Thyroid gland (tissue), 4 donors: ENCODE measurements around the gene HEPACAM2.

Source experiments
- POLR2A ChIP-seq, 2 donors: fragments of 450-650 bp; IDR thresholded peaks; one replicate each; pipeline ENCODE4 v1.6.1; 2017; ENCODE audit warnings: antibody characterized with exemption in 2 of 2, mild to moderate bottlenecking in 2 of 2, moderate library complexity in 1 of 2
- TF ChIP-seq, protein P1 (sequence below), 6 experiments: fragments of 200-600 bp in 3 of 6; fragments of 450-650 bp in 3 of 6; sonication (generic) in 3 of 6; IDR thresholded peaks; one replicate each; pipeline ENCODE4 v1.5.1; 2016 to 2019; ENCODE audit warnings: antibody characterized with exemption in 6 of 6, mild to moderate bottlenecking in 2 of 6, inconsistent platforms in 1 of 6, moderate library complexity in 1 of 6

- TF ChIP-seq, protein P1, sequence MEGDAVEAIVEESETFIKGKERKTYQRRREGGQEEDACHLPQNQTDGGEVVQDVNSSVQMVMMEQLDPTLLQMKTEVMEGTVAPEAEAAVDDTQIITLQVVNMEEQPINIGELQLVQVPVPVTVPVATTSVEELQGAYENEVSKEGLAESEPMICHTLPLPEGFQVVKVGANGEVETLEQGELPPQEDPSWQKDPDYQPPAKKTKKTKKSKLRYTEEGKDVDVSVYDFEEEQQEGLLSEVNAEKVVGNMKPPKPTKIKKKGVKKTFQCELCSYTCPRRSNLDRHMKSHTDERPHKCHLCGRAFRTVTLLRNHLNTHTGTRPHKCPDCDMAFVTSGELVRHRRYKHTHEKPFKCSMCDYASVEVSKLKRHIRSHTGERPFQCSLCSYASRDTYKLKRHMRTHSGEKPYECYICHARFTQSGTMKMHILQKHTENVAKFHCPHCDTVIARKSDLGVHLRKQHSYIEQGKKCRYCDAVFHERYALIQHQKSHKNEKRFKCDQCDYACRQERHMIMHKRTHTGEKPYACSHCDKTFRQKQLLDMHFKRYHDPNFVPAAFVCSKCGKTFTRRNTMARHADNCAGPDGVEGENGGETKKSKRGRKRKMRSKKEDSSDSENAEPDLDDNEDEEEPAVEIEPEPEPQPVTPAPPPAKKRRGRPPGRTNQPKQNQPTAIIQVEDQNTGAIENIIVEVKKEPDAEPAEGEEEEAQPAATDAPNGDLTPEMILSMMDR (IDR thresholded peaks at IDR 0.05) = no peak
- no peak for TF ChIP-seq POLR2A (IDR thresholded peaks at IDR 0.05)
Measured at GRCh38 chr7:93146036-93146435, 80.2 kb downstream of the HEPACAM2 start.
